GM12878 (cell line): Measurements from ENCODE around the gene FOXL3. TPM values are rescaled to one million over a fixed set of nuclear protein-coding genes. Genes with fewer than 3 reads are reported as not detected.
A peak's percentile ranks its signal among the peaks of the same experiment; 100 is the strongest.

ENCODE experiments used
- ATAC-seq: fragments of 200-7000 bp; cut with Tn5 transposase; 3 replicates; pipeline ENCODE4 v1.9.1; 2020; ENCODE audit warnings: mild to moderate bottlenecking, moderate library complexity
- BruUV-seq: library from RNA; stranded (reverse); fragments of 400-500 nt; replicated peaks from 2 replicates; lab custom pipeline; 2021; lab: Mats Ljungman, UMichigan
- CTCF ChIA-PET: fragments of 300-600 bp; sonication (Branson Sonifier 250); formaldehyde crosslinking; extraction: SDS; loops from one replicate; lab custom pipeline; 2021; ENCODE audit warnings: inconsistent platforms; lab: Yijun Ruan, JAX
- POLR2A ChIA-PET: fragments of 350-600 bp; formaldehyde crosslinking; extraction: SDS; loops from one replicate; lab custom pipeline; 2021; ENCODE audit warnings: inconsistent platforms; lab: Charles Lee
- RAD21 ChIA-PET: fragments of 300-600 bp; sonication (Branson Sonifier 250); formaldehyde crosslinking; loops from one replicate; lab custom pipeline; 2023; ENCODE audit warnings: antibody characterized with exemption; ENCODE audit not compliant: unreplicated experiment; lab: Charles Lee
- SMC1A ChIA-PET: fragments of 300-600 bp; sonication (Branson Sonifier 250); formaldehyde crosslinking; loops from one replicate; lab custom pipeline; 2023; ENCODE audit not compliant: unreplicated experiment, uncharacterized antibody; lab: Charles Lee
- DNase-seq: peaks from one replicate; pipeline ENCODE4 v3.0.0-alpha.2; 2011; ENCODE audit warnings: low read depth, low spot score
- FAIRE-seq: peaks from 3 replicates; lab custom pipeline; 2011; peaks lifted over from hg19 to GRCh38; lab: Jason Lieb, UNC
- H2AFZ ChIP-seq: 2 replicates; pipeline ENCODE4 v1.6.0; 2011; ENCODE audit warnings: low read depth, low read length, control low read depth; ENCODE audit not compliant: control insufficient read depth
- H3K27ac ChIP-seq: 2 replicates; pipeline ENCODE4 v1.5.1; 2011; ENCODE audit warnings: control low read depth; ENCODE audit not compliant: control insufficient read depth, insufficient read depth
- H3K27me3 ChIP-seq, 2 experiments: replicated peaks in 1 of 2; 2 replicates each; pipeline versions ENCODE4 v1.6.0 to v1.6.1; 2011; ENCODE audit warnings: low read length in 1 of 2; ENCODE audit not compliant: control insufficient read depth in 2 of 2, insufficient read depth in 2 of 2
- H3K36me3 ChIP-seq, 2 experiments: 2 replicates each; pipeline ENCODE4 v1.5.1; 2011; ENCODE audit warnings: low read length in 1 of 2; ENCODE audit not compliant: control insufficient read depth in 2 of 2, insufficient read depth in 2 of 2
- H3K4me1 ChIP-seq: 2 replicates; pipeline ENCODE4 v1.6.1; 2011; ENCODE audit warnings: mild to moderate bottlenecking, low read length, moderate library complexity, mixed read lengths; ENCODE audit not compliant: control insufficient read depth, insufficient read depth
- H3K4me2 ChIP-seq: 2 replicates; pipeline ENCODE4 v1.6.0; 2011; ENCODE audit warnings: control low read depth; ENCODE audit not compliant: control insufficient read depth, insufficient read depth
- H3K4me3 ChIP-seq: fragments of 200-600 bp; sonication (generic); 2 replicates; pipeline ENCODE4 v1.5.1; 2016
- H3K79me2 ChIP-seq: 2 replicates; pipeline ENCODE4 v1.6.0; 2011; ENCODE audit warnings: low read length; ENCODE audit not compliant: control insufficient read depth, insufficient read depth
- H3K9ac ChIP-seq: 2 replicates; pipeline ENCODE4 v1.8.0; 2011; ENCODE audit warnings: low read length, control low read depth, mixed read lengths; ENCODE audit not compliant: control insufficient read depth, insufficient read depth
- H3K9me3 ChIP-seq: replicated peaks from 3 replicates; pipeline ENCODE4 v1.5.1; 2011; ENCODE audit warnings: mild to moderate bottlenecking, low read length; ENCODE audit not compliant: control insufficient read depth, insufficient read depth
- H4K20me1 ChIP-seq: 2 replicates; pipeline ENCODE4 v1.6.0; 2011; ENCODE audit not compliant: control insufficient read depth, insufficient read depth
- CBFB ChIP-seq: IDR thresholded peaks from 2 replicates; pipeline ENCODE4 v1.6.1; 2016; ENCODE audit warnings: antibody characterized with exemption, low read depth
- PML ChIP-seq: IDR thresholded peaks from 2 replicates; pipeline ENCODE4 v1.6.1; 2012; ENCODE audit warnings: low read length, inconsistent platforms
- POLR2A ChIP-seq: IDR thresholded peaks from 2 replicates; pipeline ENCODE4 v1.6.1; 2011; ENCODE audit warnings: low read depth, mild to moderate bottlenecking, low read length
- RUNX3 ChIP-seq: IDR thresholded peaks from 2 replicates; pipeline ENCODE4 v1.6.1; 2012; ENCODE audit warnings: low read length, inconsistent platforms
- STAT1 ChIP-seq: fragments of 450-650 bp; conservative IDR thresholded peaks from 2 replicates; pipeline ENCODE4 v1.6.1; 2014; ENCODE audit warnings: antibody characterized with exemption, mild to moderate bottlenecking
- TCF3 ChIP-seq: IDR thresholded peaks from 2 replicates; pipeline ENCODE4 v1.6.1; 2012; ENCODE audit warnings: low read depth, mild to moderate bottlenecking, low read length, borderline replicate concordance; ENCODE audit not compliant: insufficient read depth
- WGBS: methylation state at CpG from one replicate; pipeline ENCODE4 v1.1.6; 2016; ENCODE audit warnings: low lambda C conversion rate; ENCODE audit not compliant: insufficient replicate concordance, insufficient coverage; ENCODE audit errors: missing lambda C conversion rate; 5-methylcytosine and 5-hydroxymethylcytosine counted together
- in situ Hi-C: fragments of 300-500 bp; cut with MboI; formaldehyde crosslinking; loops from 9 replicates; pipeline ENCODE4 v1.14.3; 2018; ENCODE audit warnings: mixed read lengths
- intact Hi-C: fragments of 100-400 bp; cut with micrococcal nuclease; formaldehyde crosslinking; loops from one replicate; pipeline ENCODE4 v1.14.2; 2022; ENCODE audit not compliant: unreplicated experiment
- polyA plus RNA-seq, 11 experiments: library from polyadenylated mRNA; depleted of rRNA in 4 of 11; unstranded in 6 of 11; stranded (reverse) in 5 of 11; fragments of >200 nt; fragmentation: Nextera tagmentation in 4 of 11; fragmentation: Illumina TruSeq in 1 of 11; extraction: Ambion mirVana in 4 of 11; extraction: Trizol in 1 of 11; gene quantifications; 1 replicate in 1 of 11; 2 replicates in 10 of 11; pipeline versions ENCODE4 v1.2.1 to v1.2.3, GENCODE V29; 2011 to 2016; ENCODE audit warnings: inconsistent platforms in 2 of 11, missing spikeins in 2 of 11, low read depth in 1 of 11
- total RNA-seq, 4 experiments: library from RNA; depleted of rRNA in 3 of 4; stranded (reverse); fragments of >200 nt in 3 of 4; fragmentation: Illumina TruSeq in 1 of 4; extraction: Trizol in 1 of 4; gene quantifications; 2 replicates each; pipeline versions ENCODE4 v1.2.1 to v1.2.3, GENCODE V29; 2013 to 2021
- TF ChIP-seq, protein P1 (sequence below): fragments of 450-650 bp; IDR thresholded peaks from 2 replicates; pipeline ENCODE4 v1.6.1; 2016; ENCODE audit warnings: mild to moderate bottlenecking
- TF ChIP-seq, protein P2 (sequence below): IDR thresholded peaks from 2 replicates; pipeline ENCODE4 v1.6.1; 2011; ENCODE audit warnings: borderline replicate concordance, low read depth, mild to moderate bottlenecking, moderate library complexity, low read length; ENCODE audit not compliant: insufficient read depth, poor library complexity, severe bottlenecking

Gene FOXL3
- total and polyA plus RNA-seq, 10 of the 15 experiments (the other 5 are each of a cell fraction or from before 2014, with no cell fraction given): not detected

DNA sequence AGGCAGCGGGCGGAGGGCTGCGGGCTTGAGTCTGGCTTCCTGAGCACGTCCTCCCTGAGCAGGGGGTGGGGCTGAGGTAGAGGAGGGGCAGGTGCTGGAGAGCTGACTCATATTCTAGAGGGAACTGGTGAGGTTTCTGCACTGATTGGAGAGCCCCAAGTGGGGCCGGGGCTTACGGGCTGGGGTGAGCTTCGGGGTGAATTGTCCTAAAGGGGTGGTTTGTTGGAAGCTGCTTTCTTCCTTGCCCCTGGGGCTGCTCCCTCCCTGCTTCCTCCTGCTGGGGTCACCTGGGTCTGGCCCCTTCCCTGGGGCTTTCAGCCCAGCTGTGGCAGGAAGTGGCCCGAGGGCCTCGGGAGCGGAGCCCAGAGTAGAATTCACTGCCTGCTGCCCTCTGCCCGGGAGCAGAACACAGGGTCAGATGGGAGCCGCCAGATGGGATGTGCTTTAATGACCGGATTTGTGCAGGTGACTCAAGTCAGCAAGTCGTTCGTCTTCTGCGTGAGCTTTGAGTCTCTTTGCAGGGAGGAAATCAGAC, 49.0 kb upstream of the FOXL3 start:
- no peak for ATAC-seq
- RAD21 ChIA-PET: no interaction called here
- TF ChIP-seq POLR2A (no peak), STAT1 (no peak), CBFB (no peak), PML (no peak)
- TF ChIP-seq, protein P1, sequence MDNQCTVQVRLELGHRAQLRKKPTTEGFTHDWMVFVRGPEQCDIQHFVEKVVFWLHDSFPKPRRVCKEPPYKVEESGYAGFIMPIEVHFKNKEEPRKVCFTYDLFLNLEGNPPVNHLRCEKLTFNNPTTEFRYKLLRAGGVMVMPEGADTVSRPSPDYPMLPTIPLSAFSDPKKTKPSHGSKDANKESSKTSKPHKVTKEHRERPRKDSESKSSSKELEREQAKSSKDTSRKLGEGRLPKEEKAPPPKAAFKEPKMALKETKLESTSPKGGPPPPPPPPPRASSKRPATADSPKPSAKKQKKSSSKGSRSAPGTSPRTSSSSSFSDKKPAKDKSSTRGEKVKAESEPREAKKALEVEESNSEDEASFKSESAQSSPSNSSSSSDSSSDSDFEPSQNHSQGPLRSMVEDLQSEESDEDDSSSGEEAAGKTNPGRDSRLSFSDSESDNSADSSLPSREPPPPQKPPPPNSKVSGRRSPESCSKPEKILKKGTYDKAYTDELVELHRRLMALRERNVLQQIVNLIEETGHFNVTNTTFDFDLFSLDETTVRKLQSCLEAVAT: no peak
- in situ Hi-C loops (no loop called here), intact Hi-C loops (no loop called here)
- H3K4me2 ChIP-seq: no peak overlapping the region
- POLR2A ChIA-PET: no interaction called here
- H4K20me1 ChIP-seq: no peaks in the 10 kb centered on the region
- H3K36me3 ChIP-seq: no peaks in the 10 kb centered on the region
- H3K4me3 ChIP-seq: no peak overlapping the region
- H3K27me3 ChIP-seq: no peaks in the 10 kb centered on the region
- H2AFZ ChIP-seq: no peak overlapping the region
- no peaks in the 10 kb centered on the region for H3K79me2 ChIP-seq
- CTCF ChIA-PET: no interaction called here
- H3K9me3 ChIP-seq: no peaks in the 10 kb centered on the region; the same call in 1 of the 3 replicates
- BruUV-seq: no TSS peak
- no peaks in the 10 kb centered on the region for H3K4me1 ChIP-seq
- no peak for DNase-seq
- no peak overlapping the region for H3K9ac ChIP-seq
- SMC1A ChIA-PET: no interaction called here
- no peak overlapping the region for H3K27ac ChIP-seq
- WGBS: 32% methylated on average over 16 of the region's 16 CpGs
- no peak for FAIRE-seq

DNA sequence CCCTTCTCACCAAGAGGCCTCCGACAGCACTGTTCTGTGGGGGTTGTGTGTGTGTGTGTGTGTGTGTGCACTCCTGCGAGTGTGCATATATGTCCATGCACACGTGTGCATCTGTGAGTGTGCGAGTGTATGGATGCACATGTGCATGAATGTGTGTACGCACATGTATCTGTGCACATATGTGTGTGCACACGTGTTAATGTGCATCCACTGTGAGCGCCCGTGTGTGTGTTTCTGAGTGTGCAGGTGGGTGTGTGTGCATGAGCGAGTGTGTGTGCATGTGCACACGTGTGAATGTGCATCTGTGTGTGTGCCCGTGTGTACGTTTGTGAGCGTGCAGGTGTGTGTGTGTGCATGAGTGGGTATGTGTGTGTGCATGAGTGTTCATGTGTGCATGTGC, 48.5 kb upstream of the FOXL3 start:
- Histone ChIP-seq H3K4me1 (no peaks in the 10 kb centered on the region), H3K9ac (no peak overlapping the region), H2AFZ (no peak overlapping the region), H3K27ac (no peak overlapping the region), H3K9me3 (no peaks in the 10 kb centered on the region; the same call in 1 of the 3 replicates), H3K36me3 (no peaks in the 10 kb centered on the region), H3K4me2 (no peak overlapping the region), H4K20me1 (no peaks in the 10 kb centered on the region), H3K4me3 (no peak overlapping the region), H3K79me2 (no peaks in the 10 kb centered on the region), H3K27me3 (no peaks in the 10 kb centered on the region)
- WGBS: 79% methylated on average over 13 of the region's 13 CpGs
- RAD21 ChIA-PET: no interaction called here
- no peak for FAIRE-seq
- POLR2A ChIA-PET: no interaction called here
- no TSS peak for BruUV-seq
- ATAC-seq: no peak
- in situ Hi-C loops: no loop called here
- CTCF ChIA-PET: no interaction called here
- intact Hi-C loops: no loop called here
- DNase-seq: no peak
- TF ChIP-seq, protein P2, sequence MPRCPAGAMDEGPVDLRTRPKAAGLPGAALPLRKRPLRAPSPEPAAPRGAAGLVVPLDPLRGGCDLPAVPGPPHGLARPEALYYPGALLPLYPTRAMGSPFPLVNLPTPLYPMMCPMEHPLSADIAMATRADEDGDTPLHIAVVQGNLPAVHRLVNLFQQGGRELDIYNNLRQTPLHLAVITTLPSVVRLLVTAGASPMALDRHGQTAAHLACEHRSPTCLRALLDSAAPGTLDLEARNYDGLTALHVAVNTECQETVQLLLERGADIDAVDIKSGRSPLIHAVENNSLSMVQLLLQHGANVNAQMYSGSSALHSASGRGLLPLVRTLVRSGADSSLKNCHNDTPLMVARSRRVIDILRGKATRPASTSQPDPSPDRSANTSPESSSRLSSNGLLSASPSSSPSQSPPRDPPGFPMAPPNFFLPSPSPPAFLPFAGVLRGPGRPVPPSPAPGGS: peak; percentile 85
- TF ChIP-seq TCF3: 0 out of 2 replicates have a peak, but pooled peaks have one; percentile 39
- TF ChIP-seq RUNX3: no peak
- SMC1A ChIA-PET: no interaction called here
